Smooth muscle cell of the brain vasculature (primary cell): Measurements from ENCODE around the gene DHRS3.

Experiments used
- DNase-seq: peaks from one replicate; pipeline ENCODE4 v3.0.0-alpha.2; 2012; ENCODE audit warnings: low read depth, low spot score

Gene DHRS3

GRCh38 chr1:12554521-12555305 is 63.3 kb downstream of the DHRS3 start:
- no peak for DNase-seq

- no peak for DNase-seq
Measured at GRCh38 chr1:12553963-12554362, 64.0 kb downstream of the DHRS3 start.

GRCh38 chr1:12552951-12553921 is 64.8 kb downstream of the DHRS3 start:
- DNase-seq, result no peak

- DNase-seq, result no peak
Measured at GRCh38 chr1:12552111-12552888, 65.7 kb downstream of the DHRS3 start.

- DNase-seq, result no peak
Measured at GRCh38 chr1:12551584-12551983, 66.4 kb downstream of the DHRS3 start.

GRCh38 chr1:12549460-12550349 is 68.3 kb downstream of the DHRS3 start:
- DNase-seq, result peak; percentile 78

GRCh38 chr1:12548973-12549459 is 69.0 kb downstream of the DHRS3 start:
- no peak for DNase-seq

GRCh38 chr1:12548279-12548972 is 69.6 kb downstream of the DHRS3 start:
- no peak for DNase-seq

- no peak for DNase-seq
Measured at GRCh38 chr1:12547586-12548225, 70.3 kb downstream of the DHRS3 start.

- no peak for DNase-seq
Measured at GRCh38 chr1:12546771-12547585, 71.0 kb downstream of the DHRS3 start.

GRCh38 chr1:12544992-12545391 is 73.0 kb downstream of the DHRS3 start:
- no peak for DNase-seq

- no peak for DNase-seq
Measured at GRCh38 chr1:12544357-12544756, 73.7 kb downstream of the DHRS3 start.

GRCh38 chr1:12543740-12544154 is 74.3 kb downstream of the DHRS3 start:
- no peak for DNase-seq

GRCh38 chr1:12542616-12543592 is 75.1 kb downstream of the DHRS3 start:
- DNase-seq, result no peak

GRCh38 chr1:12542138-12542465 is 75.9 kb downstream of the DHRS3 start:
- DNase-seq, result no peak

- no peak for DNase-seq
Measured at GRCh38 chr1:12541274-12542137, 76.5 kb downstream of the DHRS3 start.
